GM04503 (cell line): ENCODE data around the gene SPATA3.
"Not testable (repeated sequence)": the region's sequence is repeated elsewhere in the genome, so short reads cannot be mapped to it uniquely, and the experiment has no call there.

Experiments used
- DNase-seq: peaks from one replicate; pipeline ENCODE4 v3.0.0-alpha.2; 2012; ENCODE audit warnings: low read depth

SPATA3 gene

GRCh38 chr2:230998882-230999281 is 3.0 kb downstream of the SPATA3 start:
- DNase-seq = no peak

GRCh38 chr2:230999477-230999876 is 3.6 kb downstream of the SPATA3 start:
- no peak for DNase-seq

GRCh38 chr2:231000211-231000904 is 4.4 kb downstream of the SPATA3 start:
- no peak for DNase-seq

GRCh38 chr2:231001036-231001435 is 5.1 kb downstream of the SPATA3 start:
- DNase-seq = no peak

GRCh38 chr2:231001921-231002320 is 6.0 kb downstream of the SPATA3 start:
- no peak for DNase-seq

GRCh38 chr2:231002641-231003040 is 6.7 kb downstream of the SPATA3 start:
- DNase-seq = no peak

- no peak for DNase-seq
Measured at GRCh38 chr2:231003186-231003585, 7.3 kb downstream of the SPATA3 start.

- DNase-seq = not testable (repeated sequence)
Measured at GRCh38 chr2:231004930-231005329, 9.0 kb downstream of the SPATA3 start.

GRCh38 chr2:231007286-231008098 is 11.6 kb downstream of the SPATA3 start:
- DNase-seq = no peak

GRCh38 chr2:231008131-231008530 is 12.2 kb downstream of the SPATA3 start:
- DNase-seq = no peak

GRCh38 chr2:231009236-231009919 is 13.5 kb downstream of the SPATA3 start:
- no peak for DNase-seq

GRCh38 chr2:231010201-231010730 is 14.3 kb downstream of the SPATA3 start:
- DNase-seq = no peak

- no peak for DNase-seq
Measured at GRCh38 chr2:231011526-231011925, 15.6 kb downstream of the SPATA3 start.

- no peak for DNase-seq
Measured at GRCh38 chr2:231012463-231012862, 16.5 kb downstream of the SPATA3 start.

- no peak for DNase-seq
Measured at GRCh38 chr2:231013820-231014219, 17.9 kb downstream of the SPATA3 start.

GRCh38 chr2:231015478-231015877 is 19.6 kb downstream of the SPATA3 start:
- DNase-seq = no peak

- no peak for DNase-seq
Measured at GRCh38 chr2:231015926-231016325, 20.0 kb downstream of the SPATA3 start.

- no peak for DNase-seq
Measured at GRCh38 chr2:231016566-231017230, 20.8 kb downstream of the SPATA3 start.

- no peak for DNase-seq
Measured at GRCh38 chr2:231017231-231017598, 21.3 kb downstream of the SPATA3 start.

- DNase-seq = no peak
Measured at GRCh38 chr2:231018184-231018583, 22.3 kb downstream of the SPATA3 start.

- not testable (repeated sequence) for DNase-seq
Measured at GRCh38 chr2:231025059-231025458, 29.1 kb downstream of the SPATA3 start.

GRCh38 chr2:231028889-231029288 is 33.0 kb downstream of the SPATA3 start:
- no peak for DNase-seq
